Measurements from ENCODE around the gene KHNYN.
"Not testable (repeated sequence)": the region's sequence is repeated elsewhere in the genome, so short reads cannot be mapped to it uniquely, and the experiment has no call there.

Gene KHNYN

DNA sequence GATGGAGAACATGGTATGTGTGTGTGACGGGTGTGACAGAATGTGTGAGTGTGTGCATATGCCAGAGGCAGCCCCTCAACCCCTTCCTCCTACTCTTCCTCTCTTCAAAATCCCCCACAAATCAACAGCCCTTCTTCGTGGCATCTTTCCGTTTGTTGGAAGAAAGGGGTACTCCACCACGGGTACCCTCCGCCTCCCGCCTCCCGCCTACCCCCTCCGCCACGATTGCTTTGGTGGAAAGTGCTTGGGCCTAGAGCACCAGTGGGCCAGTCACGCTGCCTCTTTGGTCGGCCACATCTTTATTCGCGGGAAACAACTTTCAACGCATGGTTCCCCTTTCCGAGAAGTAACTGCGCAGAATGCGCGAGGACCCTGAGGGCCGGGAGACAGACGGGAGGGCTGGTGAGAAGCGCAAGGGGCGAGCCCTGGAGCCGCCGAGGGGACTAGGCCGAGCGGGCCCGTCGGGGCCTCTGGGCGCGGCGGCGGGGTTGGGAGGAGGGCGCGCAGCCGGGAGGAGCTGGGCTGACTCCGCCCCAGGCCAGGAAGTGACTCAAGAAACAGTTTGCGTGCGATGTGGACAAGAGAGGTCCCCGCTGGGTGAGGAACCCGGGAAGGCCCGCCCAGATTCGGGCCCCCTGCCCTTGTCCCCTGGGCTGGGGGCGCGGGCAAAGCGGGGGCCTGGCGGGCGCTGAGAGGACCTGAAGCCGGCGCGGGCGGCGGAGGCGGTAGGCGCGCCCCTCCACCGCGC, at the start of gene KHNYN, which contains the start of gene CBLN3:
TSS of gene KHNYN (plus strand) at position 560 of the 748 bp plus-strand sequence. CDS start 777 bp downstream, outside the sequence.
TSS of gene CBLN3 (minus strand) at position 274 of the 748 bp plus-strand sequence. CDS start 614 bp downstream, outside the sequence.
- DNase-seq, result peak; percentile 81

DNA sequence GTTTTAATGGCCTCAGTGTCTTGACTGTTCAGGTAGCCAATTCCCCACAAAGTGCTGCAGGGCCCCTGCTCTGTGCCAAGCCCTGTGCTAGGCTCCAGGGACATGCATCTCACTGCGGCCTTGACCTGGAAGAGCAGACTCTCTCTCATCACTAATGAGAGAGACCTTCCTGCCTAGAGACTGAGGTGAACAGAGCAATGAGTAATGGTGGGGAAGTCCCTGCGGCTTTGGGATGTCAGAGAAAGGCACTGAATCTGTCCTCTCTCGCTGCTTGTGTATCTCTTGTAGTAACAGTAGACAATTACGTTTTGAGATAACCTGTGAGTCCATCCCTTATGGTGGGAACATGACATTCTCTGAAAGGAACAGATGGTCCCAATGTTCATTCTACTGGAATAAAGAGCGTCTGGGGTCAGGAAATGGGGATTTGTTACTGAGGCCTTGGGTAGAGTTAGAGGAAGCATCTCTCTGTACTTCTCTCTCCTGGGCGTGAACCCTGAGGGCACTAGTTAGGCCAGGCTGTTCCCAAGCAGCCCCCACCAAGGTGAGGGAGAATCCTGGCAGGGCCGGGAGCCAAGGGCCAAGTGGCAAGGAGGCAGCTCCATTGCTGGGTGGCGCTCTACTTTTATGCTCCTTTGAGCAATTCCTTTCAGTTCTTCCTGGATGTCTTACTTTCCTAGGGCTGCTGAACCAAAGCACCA, 48.2 kb upstream of the KHNYN start:
- no peak for DNase-seq

DNA sequence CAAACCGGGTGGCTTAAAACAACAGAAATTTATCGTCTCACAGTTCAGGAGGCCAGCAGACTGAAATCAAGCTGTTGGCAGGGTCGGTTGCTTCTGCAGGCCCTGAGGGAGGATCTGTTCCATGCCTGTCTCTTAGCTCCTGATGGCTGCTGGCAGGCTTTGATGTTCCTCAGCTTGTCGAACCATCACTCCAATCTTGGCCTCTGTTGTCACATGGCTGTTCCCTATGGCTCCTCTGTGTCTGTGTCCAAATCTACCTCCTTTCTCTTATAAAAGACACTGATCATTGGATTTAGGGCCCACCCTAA, 47.7 kb upstream of the KHNYN start:
- DNase-seq, result no peak

- DNase-seq, result no peak
Measured at GRCh38 chr14:24384169-24384568, 45.6 kb upstream of the KHNYN start.

DNA sequence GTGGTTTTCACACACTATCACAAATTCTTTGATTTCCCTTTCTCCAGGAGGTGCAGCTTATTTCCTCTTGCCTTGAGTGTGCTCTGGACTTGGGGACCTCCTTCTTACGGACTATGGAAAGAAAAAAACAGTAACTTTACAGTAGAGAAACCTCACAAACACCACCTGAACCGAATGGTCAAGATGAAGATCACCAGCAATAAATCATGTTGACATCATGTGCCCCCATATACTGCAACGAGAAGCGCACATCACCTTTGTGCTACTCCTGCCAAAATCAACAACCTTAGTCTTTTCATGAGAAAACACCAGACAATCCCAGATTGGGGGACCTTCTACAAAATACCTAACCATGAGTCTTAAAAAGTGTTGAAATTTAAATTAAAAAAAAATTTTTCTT, 44.2 kb upstream of the KHNYN start:
- no peak for DNase-seq

- DNase-seq, result no peak
Measured at GRCh38 chr14:24387009-24387345, 42.8 kb upstream of the KHNYN start.

DNA sequence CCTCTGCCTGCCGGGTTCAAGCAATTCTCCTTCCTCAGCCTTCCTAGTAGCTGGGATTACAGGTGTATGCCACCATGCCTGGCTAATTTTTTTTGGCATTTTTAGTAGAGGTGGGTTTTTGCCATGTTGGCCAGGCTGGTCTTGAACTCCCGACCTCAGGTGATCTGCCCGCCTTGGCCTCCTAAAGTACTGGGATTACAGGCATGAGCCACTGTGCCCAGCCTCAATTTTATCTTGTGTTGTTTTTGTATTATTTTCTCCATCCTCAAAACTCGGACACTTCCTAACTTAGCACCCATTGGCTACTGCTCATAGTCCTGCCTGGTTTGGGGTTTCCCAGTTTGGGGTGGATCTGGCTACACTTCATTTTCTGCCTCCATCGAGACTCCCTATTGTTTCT, 42.2 kb upstream of the KHNYN start:
- not testable (repeated sequence) for DNase-seq

DNA sequence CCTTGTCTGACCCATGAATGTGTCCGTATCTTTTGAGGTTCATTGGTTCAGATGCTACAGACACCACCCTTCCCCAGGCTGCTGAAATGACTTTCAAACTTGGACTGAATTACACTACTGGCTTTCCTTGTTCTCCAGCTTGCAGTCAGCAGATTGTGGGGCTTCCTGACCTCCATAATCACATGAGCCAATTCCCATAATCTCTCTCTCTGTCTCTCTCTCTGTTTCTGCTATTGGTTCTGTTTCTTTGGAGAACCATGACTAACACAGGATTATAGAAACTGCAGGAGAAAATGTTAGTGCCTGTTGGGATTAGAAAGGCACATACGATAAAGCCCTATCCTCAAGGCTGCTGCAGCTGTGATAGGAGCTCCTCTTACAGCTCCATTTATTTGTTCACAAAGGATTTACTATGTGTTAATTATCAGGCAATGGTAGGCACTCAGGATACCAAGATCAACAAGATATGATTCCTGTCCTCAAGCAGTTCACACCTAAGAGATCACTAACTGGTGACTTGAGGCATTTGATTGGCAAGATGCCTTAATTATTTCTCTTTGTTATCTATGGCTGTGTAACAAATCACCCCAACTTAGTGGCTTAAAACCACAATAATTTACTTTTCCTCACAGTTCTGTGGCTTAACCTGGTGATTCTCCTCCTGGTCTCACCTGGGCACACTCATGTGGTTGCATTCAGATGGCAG, 41.1 kb upstream of the KHNYN start:
- no peak for DNase-seq

GRCh38 chr14:24389226-24389848, 40.4 kb upstream of the KHNYN start:
- no peak for DNase-seq

DNA sequence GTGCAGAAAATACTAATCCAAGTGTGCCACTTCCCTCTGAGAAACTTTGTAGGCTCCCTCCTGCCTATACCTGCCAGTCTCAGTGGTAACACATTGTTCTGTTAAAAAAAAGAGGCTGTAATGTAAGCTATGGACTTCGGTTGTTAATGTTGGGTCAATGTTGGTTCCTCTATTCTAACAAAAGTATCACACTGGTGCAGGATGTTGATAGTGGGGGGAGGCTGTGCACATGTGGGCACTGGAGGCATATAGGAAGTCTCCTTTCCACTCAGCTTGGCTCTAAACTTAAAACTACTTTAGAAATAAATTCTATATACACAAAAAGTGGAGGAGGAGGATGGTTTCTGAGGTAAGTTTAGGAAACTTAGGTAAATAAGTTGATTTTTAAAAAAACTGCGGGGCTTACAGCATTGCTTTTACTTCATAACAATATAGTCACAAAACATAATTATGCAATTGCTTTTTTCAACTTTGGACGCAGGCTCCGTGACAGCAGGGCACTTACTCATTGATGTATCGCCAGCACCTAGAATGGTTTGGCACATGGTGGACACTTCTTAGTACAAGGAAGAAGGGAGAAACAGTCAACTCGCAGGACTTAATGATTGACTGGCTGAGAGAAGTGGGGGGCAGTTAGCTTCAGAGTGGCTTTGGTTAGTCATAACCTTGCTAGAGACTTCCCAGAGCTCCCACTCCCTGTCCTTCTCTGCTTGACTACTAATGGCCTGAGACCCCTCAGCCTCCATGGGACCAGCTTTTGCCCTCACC, 38.9 kb upstream of the KHNYN start:
- DNase-seq, result no peak

GRCh38 chr14:24392325-24393091, 37.2 kb upstream of the KHNYN start:
- no peak for DNase-seq

DNA sequence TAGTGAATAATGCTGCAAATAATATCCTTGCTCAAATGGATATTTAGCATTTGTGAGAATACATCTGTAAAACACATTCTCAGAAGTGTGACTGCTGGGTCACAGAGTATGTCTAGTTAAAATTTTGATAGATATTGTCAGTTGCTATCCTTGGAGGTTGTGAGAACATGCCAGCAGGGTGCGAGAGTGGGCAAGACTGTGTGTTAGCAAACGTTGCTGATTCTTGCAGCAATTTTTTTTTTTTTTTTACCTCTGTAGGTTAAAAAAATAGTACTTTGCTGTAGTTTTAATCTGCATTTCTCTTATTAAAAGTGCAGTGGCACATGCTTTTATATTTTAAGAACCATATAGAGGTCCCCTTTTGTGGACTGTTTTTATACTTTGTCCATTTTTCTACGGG, 35.5 kb upstream of the KHNYN start:
- DNase-seq, result no peak

GRCh38 chr14:24395609-24396582, 33.9 kb upstream of the KHNYN start:
- no peak for DNase-seq

GRCh38 chr14:24397639-24398292, 32.0 kb upstream of the KHNYN start:
- no peak for DNase-seq

DNA sequence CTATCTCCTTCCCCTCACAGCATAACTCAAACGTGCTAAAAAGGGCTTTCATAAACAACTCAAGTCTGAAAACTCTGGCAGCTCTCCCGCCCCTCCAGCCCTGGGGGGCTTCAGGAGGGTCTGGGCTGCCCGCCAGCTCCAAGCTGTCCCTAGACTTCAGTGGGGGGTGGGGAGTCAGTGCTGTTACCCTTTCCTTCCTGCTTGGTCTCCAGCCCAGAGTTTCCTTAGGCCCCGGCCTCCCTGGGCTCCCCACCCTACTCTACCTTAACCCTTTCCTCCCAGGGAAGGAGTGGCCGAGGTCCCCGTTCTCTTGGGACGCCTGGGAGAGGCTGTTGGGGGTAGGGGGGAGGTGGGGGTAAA, 31.5 kb upstream of the KHNYN start:
- no peak for DNase-seq

DNA sequence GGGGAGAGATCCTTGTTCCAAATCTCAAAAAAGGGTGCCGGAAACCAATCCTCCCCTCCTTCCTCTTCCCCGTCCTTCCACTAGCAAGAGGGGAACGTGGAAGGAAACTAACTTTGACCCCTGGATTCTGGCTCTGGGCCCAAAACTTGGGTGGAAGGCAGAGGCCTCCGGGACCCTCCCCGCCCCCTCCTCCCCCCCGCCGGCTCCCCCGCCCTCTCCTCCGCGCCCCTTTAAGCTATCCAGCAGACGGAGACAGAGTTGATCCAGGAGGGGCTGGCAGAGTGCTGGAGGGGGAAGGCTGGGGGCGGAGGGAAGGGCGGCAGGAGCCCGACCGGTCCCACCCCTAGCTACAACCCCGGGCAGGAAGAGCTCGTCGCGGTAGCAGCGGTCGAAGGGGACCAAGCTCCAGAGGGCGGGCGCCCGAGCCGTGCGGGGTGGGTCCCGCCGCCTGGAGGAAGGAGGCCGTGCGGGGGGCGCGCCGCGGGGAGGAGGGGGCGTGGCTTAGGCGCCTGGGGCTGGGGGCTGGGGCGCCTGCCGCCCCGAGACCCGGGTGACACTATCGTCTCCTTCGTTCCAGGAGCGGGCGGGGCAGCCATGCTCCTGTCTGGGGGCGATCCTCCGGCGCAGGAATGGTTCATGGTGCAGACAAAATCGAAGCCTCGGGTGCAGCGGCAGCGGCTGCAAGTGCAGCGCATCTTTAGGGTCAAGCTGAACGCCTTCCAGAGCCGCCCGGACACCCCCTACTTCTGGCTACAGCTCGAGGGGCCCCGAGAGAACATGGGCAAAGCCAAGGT, 30.9 kb upstream of the KHNYN start, which contains the start of gene NYNRIN:
TSS of gene NYNRIN (plus strand) at position 351 of the 794 bp plus-strand sequence. CDS start at position 595, 244 bp downstream.
- DNase-seq, result no peak

DNA sequence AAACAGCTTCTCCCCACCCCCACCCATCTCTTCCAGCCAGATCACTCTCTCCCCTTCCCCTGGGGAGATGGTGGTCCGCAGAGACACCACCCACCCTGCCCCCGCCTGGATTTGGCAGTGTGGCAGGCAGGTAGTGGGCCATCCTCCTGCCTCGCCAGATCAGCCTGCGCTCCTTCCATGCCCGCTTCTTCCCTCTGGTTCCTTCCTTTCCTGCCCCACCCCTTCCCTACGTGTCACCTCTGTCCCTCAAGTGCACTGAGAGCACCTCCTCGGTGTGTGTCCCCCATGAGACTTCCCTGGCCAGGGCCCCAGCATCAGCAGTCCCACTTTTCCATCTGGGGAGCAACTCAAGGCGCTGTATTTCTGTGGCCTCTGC, 30.3 kb upstream of the KHNYN start:
- no peak for DNase-seq

- DNase-seq, result no peak
Measured at GRCh38 chr14:24399999-24400718, 29.6 kb upstream of the KHNYN start.
